PC-3 (cell line): ENCODE results near the gene KCTD1. TPM values are rescaled to one million over a fixed set of nuclear protein-coding genes. Genes with fewer than 3 reads are reported as not detected.

Experiments used
- ATAC-seq: fragments of 200-7000 bp; cut with Tn5 transposase; 2 replicates; pipeline ENCODE4 v1.9.1; 2020; ENCODE audit warnings: mild to moderate bottlenecking, moderate library complexity
- BruUV-seq: library from RNA; stranded (reverse); fragments of 400-500 nt; replicated peaks from 2 replicates; lab custom pipeline; 2021; lab: Mats Ljungman, UMichigan
- CTCF ChIA-PET: fragments of 300-600 bp; sonication (Branson Sonifier 250); formaldehyde crosslinking; loops from one replicate; lab custom pipeline; 2022; ENCODE audit warnings: antibody characterized with exemption; lab: Charles Lee
- POLR2A ChIA-PET: fragments of 300-600 bp; sonication (Branson Sonifier 250); formaldehyde crosslinking; loops from one replicate; lab custom pipeline; 2022; ENCODE audit warnings: antibody characterized with exemption; ENCODE audit not compliant: unreplicated experiment; lab: Charles Lee
- DNase-seq: peaks from one replicate; pipeline ENCODE4 v3.0.0-alpha.2; 2015
- H2AFZ ChIP-seq: fragments of 300-600 bp; sonication (generic); 2 replicates; pipeline ENCODE4 v1.6.0; 2016; ENCODE audit warnings: antibody characterized with exemption, low read length
- H3F3A ChIP-seq: fragments of 300-600 bp; sonication (generic); one replicate; pipeline ENCODE4 v1.6.0; 2017; ENCODE audit warnings: antibody characterized with exemption, low read length, control low read depth, mild to moderate bottlenecking; ENCODE audit not compliant: unreplicated experiment
- H3K27ac ChIP-seq: fragments of 300-600 bp; sonication (generic); 2 replicates; pipeline ENCODE4 v1.5.1; 2016; ENCODE audit warnings: mild to moderate bottlenecking, low read length
- H3K27me3 ChIP-seq: fragments of 300-600 bp; sonication (generic); 2 replicates; pipeline ENCODE4 v1.6.1; 2016; ENCODE audit warnings: low read length, mixed read lengths
- H3K36me3 ChIP-seq: fragments of 300-600 bp; sonication (generic); 2 replicates; pipeline ENCODE4 v1.6.1; 2016; ENCODE audit warnings: low read depth, mixed run types, low read length, mixed read lengths
- H3K4me1 ChIP-seq: fragments of 300-600 bp; sonication (generic); 2 replicates; pipeline ENCODE4 v1.5.1; 2016; ENCODE audit warnings: low read length; ENCODE audit not compliant: insufficient read depth
- H3K4me2 ChIP-seq: fragments of 300-600 bp; sonication (generic); 2 replicates; pipeline ENCODE4 v1.6.0; 2016; ENCODE audit warnings: low read length
- H3K4me3 ChIP-seq: fragments of 300-600 bp; sonication (generic); 2 replicates; pipeline ENCODE4 v1.5.1; 2016; ENCODE audit warnings: mild to moderate bottlenecking, low read length, mixed read lengths
- H3K79me2 ChIP-seq: fragments of 300-600 bp; sonication (generic); 2 replicates; pipeline ENCODE4 v1.6.1; 2017; ENCODE audit warnings: low read length, mixed read lengths
- H3K9ac ChIP-seq: fragments of 300-600 bp; sonication (generic); 2 replicates; pipeline ENCODE4 v1.6.0; 2016; ENCODE audit warnings: mild to moderate bottlenecking, low read length
- H3K9me2 ChIP-seq: fragments of 300-600 bp; sonication (generic); replicated peaks from 2 replicates; pipeline ENCODE4 v1.6.1; 2016; ENCODE audit warnings: mixed run types, low read length, mixed read lengths
- H3K9me3 ChIP-seq: fragments of 300-600 bp; sonication (generic); 2 replicates; pipeline ENCODE4 v1.6.1; 2016; ENCODE audit warnings: low read length, mixed read lengths
- H4K20me1 ChIP-seq: fragments of 300-600 bp; sonication (generic); 2 replicates; pipeline ENCODE4 v1.6.1; 2016; ENCODE audit warnings: low read length, mixed read lengths
- CTCF ChIP-seq: fragments of 300-600 bp; sonication (generic); conservative IDR thresholded peaks from 2 replicates; pipeline ENCODE4 v1.5.1; 2017; ENCODE audit warnings: antibody characterized with exemption, low read depth, mild to moderate bottlenecking, low read length
- EZH2 ChIP-seq: fragments of 300-600 bp; sonication (generic); IDR thresholded peaks from one replicate; pipeline ENCODE4 v1.6.1; 2017; ENCODE audit warnings: antibody characterized with exemption, mild to moderate bottlenecking, low read length; ENCODE audit not compliant: unreplicated experiment
- EZH2phosphoT487 ChIP-seq: fragments of 300-600 bp; sonication (generic); IDR thresholded peaks from 2 replicates; pipeline ENCODE4 v1.6.1; 2018; ENCODE audit warnings: mild to moderate bottlenecking, antibody characterized with exemption, low read length, borderline replicate concordance
- intact Hi-C: fragments of 100-400 bp; cut with micrococcal nuclease; formaldehyde crosslinking; loops from 2 replicates; pipeline ENCODE4 v1.9.0; 2023
- total RNA-seq: library from RNA; depleted of rRNA; stranded (reverse); fragments of >200 nt; gene quantifications from 2 replicates; pipeline ENCODE4 v1.2.3, GENCODE V29; 2014

Gene KCTD1
- total RNA-seq, 1 experiment from 2014 or later = 15.8 TPM

GRCh38 chr18:26432651-26433424, 115.5 kb downstream of the KCTD1 start:
- no peaks in the 10 kb centered on the region for H3K27me3 ChIP-seq
- H3K9me3 ChIP-seq = no peaks in the 10 kb centered on the region
- TF ChIP-seq EZH2 = no peak
- TF ChIP-seq EZH2phosphoT487 = no peak
- TF ChIP-seq CTCF = no peak
- H4K20me1 ChIP-seq = no peaks in the 10 kb centered on the region
- no peak overlapping the region for H3K27ac ChIP-seq
- no peak overlapping the region for H2AFZ ChIP-seq
- intact Hi-C loops = no loop called here
- DNase-seq = no peak
- ATAC-seq = no peak
- POLR2A ChIA-PET = no interaction called here
- CTCF ChIA-PET = no interaction called here
- no peaks in the 10 kb centered on the region for H3K9me2 ChIP-seq
- no peaks in the 10 kb centered on the region for H3F3A ChIP-seq
- no peak overlapping the region for H3K4me2 ChIP-seq
- no peak overlapping the region for H3K4me3 ChIP-seq
- peaks cover 25% of the 10 kb centered on the region for H3K4me1 ChIP-seq
- no peaks in the 10 kb centered on the region for H3K36me3 ChIP-seq
- no peak overlapping the region for H3K9ac ChIP-seq
- no peaks in the 10 kb centered on the region for H3K79me2 ChIP-seq
- BruUV-seq = no TSS peak

DNA sequence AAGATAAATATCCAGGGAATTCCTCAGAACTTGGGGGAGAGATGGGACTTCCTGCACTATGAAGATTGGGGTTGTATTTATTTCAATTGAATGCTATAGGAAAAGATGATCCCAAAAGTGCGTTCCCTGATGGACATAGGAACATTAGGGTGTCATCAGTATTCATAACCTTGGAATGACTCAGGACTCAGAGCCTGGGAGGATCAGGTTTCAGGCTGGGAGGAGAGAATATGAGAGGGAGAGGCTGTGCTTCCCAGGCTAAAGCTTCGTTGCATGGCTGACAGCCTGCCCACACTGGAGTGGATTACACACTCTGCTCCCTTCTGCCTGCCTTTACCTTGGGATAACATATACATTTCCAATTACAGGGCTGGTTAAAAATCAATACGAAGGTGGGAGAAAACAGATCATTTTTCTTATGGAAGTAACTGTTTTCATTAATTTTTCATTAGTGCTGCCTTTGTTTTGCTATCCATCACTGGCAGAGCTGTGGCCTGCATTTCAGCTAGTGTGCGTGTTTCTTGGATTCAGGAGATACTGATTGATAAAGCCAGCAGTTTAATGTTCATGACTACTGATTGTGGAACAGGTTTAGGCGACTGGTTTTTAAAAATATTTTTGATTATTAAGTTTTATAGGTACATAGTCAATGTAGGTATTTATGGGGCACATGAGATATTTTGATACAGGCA, 118.7 kb downstream of the KCTD1 start:
- intact Hi-C loops = no loop called here

More for the DNA sequence above, 118.7 kb downstream of the KCTD1 start:
- H3K9me2 ChIP-seq = no peaks in the 10 kb centered on the region
- peak; percentile 84 for DNase-seq
- TF ChIP-seq EZH2phosphoT487 (no peak), CTCF (no peak), EZH2 (no peak)
- no peaks in the 10 kb centered on the region for H4K20me1 ChIP-seq
- H3K27ac ChIP-seq = no peak overlapping the region
- peaks cover 12% of the 10 kb centered on the region for H3K4me1 ChIP-seq
- ATAC-seq = peak; percentile 100
- peak overlapping the region; percentile 46; the same call in 1 of the 2 replicates for H2AFZ ChIP-seq
- CTCF ChIA-PET = interaction anchor here (0.5 kb wide), 1 partner anchor 1662 kb away, joined by 3 read pairs; no protein-coding TSS in a partner anchor
- no peak overlapping the region for H3K4me2 ChIP-seq
- H3K9ac ChIP-seq = no peak overlapping the region
- no peaks in the 10 kb centered on the region for H3F3A ChIP-seq
- H3K36me3 ChIP-seq = no peaks in the 10 kb centered on the region
- no peaks in the 10 kb centered on the region for H3K27me3 ChIP-seq
- H3K79me2 ChIP-seq = no peaks in the 10 kb centered on the region
- BruUV-seq = no TSS peak
- POLR2A ChIA-PET = interaction anchor here (0.6 kb wide), 1 partner anchor 9 kb away, joined by 3 read pairs; no protein-coding TSS in a partner anchor
- H3K9me3 ChIP-seq = no peaks in the 10 kb centered on the region
- H3K4me3 ChIP-seq = no peak overlapping the region
